Endothelial cell of umbilical vein (primary cell): ENCODE results near the gene ANHX. TPM values are rescaled to one million over a fixed set of nuclear protein-coding genes. Genes with fewer than 3 reads are reported as not detected.

Source experiments
- BruUV-seq: library from RNA; stranded (reverse); fragments of 400-500 nt; replicated peaks from 2 replicates; lab custom pipeline; 2021; lab: Mats Ljungman, UMichigan
- CTCF ChIA-PET: fragments of 300-600, 350-600 bp; sonication (Branson Sonifier 250); formaldehyde crosslinking; loops from one replicate; lab custom pipeline; 2021; ENCODE audit warnings: antibody characterized with exemption, inconsistent platforms; lab: Charles Lee
- POLR2A ChIA-PET: fragments of 300-600, 350-600 bp; sonication (Branson Sonifier 250); formaldehyde crosslinking; loops from one replicate; lab custom pipeline; 2021; ENCODE audit warnings: antibody characterized with exemption, inconsistent platforms; lab: Charles Lee
- DNase-seq: peaks from one replicate; pipeline ENCODE4 v3.0.0-alpha.2; 2011; ENCODE audit warnings: low read depth, low spot score
- FAIRE-seq: peaks from 2 replicates; lab custom pipeline; 2011; peaks lifted over from hg19 to GRCh38; lab: Jason Lieb, UNC
- H2AFZ ChIP-seq: 2 replicates; pipeline ENCODE4 v1.6.0; 2012; ENCODE audit warnings: low read depth, low read length, control low read depth, inconsistent platforms
- H3K27ac ChIP-seq: 2 replicates; pipeline ENCODE4 v1.5.1; 2011; ENCODE audit warnings: low read depth, mild to moderate bottlenecking, control low read depth, low read length, moderate library complexity; ENCODE audit not compliant: insufficient read depth
- H3K27me3 ChIP-seq, 2 experiments: 2 replicates each; pipeline versions ENCODE4 v1.6.0 to v1.6.1; 2011; ENCODE audit warnings: low read length in 2 of 2, mixed read lengths in 1 of 2; ENCODE audit not compliant: control insufficient read depth in 2 of 2, insufficient read depth in 2 of 2
- H3K36me3 ChIP-seq, 2 experiments: 2 replicates in 1 of 2; 3 replicates in 1 of 2; pipeline ENCODE4 v1.5.1; 2011; ENCODE audit warnings: low read length in 2 of 2, mild to moderate bottlenecking in 1 of 2, moderate library complexity in 1 of 2; ENCODE audit not compliant: control insufficient read depth in 2 of 2, insufficient read depth in 2 of 2; ENCODE audit errors: extremely low read depth in 1 of 2
- H3K4me1 ChIP-seq: 3 replicates; pipeline ENCODE4 v1.5.1; 2011; ENCODE audit warnings: mild to moderate bottlenecking, low read length; ENCODE audit not compliant: control insufficient read depth, insufficient read depth; ENCODE audit errors: extremely low read depth
- H3K4me2 ChIP-seq: 2 replicates; pipeline ENCODE4 v1.6.1; 2011; ENCODE audit warnings: low read length, control low read depth, mixed read lengths; ENCODE audit not compliant: insufficient read depth
- H3K4me3 ChIP-seq, 3 experiments: fragments of 200-600 bp in 1 of 3; sonication (generic), shearing (Covaris generic) in 1 of 3; replicated peaks in 1 of 3; 2 replicates each; pipeline ENCODE4 v1.5.1; 2011 to 2016; ENCODE audit warnings: control low read depth in 3 of 3, low read length in 3 of 3, mild to moderate bottlenecking in 2 of 3, inconsistent platforms in 1 of 3, low read depth in 1 of 3, moderate library complexity in 1 of 3; ENCODE audit not compliant: insufficient read depth in 1 of 3
- H3K79me2 ChIP-seq: 2 replicates; pipeline ENCODE4 v1.6.0; 2012; ENCODE audit warnings: low read length, inconsistent platforms; ENCODE audit not compliant: control insufficient read depth, insufficient read depth
- H3K9ac ChIP-seq: replicated peaks from 2 replicates; pipeline ENCODE3; 2011; ENCODE audit warnings: low read length, control low read depth; ENCODE audit not compliant: insufficient read depth; ENCODE audit errors: extremely low read depth
- H3K9me1 ChIP-seq: replicated peaks from 3 replicates; pipeline ENCODE4 v1.6.0; 2011; ENCODE audit warnings: mild to moderate bottlenecking, low read length; ENCODE audit not compliant: control insufficient read depth, insufficient read depth; ENCODE audit errors: extremely low read depth
- H3K9me3 ChIP-seq: replicated peaks from 2 replicates; pipeline ENCODE4 v1.5.1; 2012; ENCODE audit warnings: low read length, inconsistent platforms; ENCODE audit not compliant: control insufficient read depth, insufficient read depth
- H4K20me1 ChIP-seq: replicated peaks from 2 replicates; pipeline ENCODE3; 2011; ENCODE audit warnings: mild to moderate bottlenecking, low read length; ENCODE audit not compliant: control insufficient read depth, insufficient read depth; ENCODE audit errors: extremely low read depth
- EZH2 ChIP-seq: IDR thresholded peaks from 2 replicates; pipeline ENCODE4 v1.6.1; 2012; ENCODE audit warnings: borderline replicate concordance, low read depth, mild to moderate bottlenecking, moderate library complexity, low read length, inconsistent platforms; ENCODE audit not compliant: severe bottlenecking
- FOS ChIP-seq: IDR thresholded peaks from 2 replicates; pipeline ENCODE4 v1.6.1; 2011; ENCODE audit warnings: mild to moderate bottlenecking, low read length, moderate library complexity, borderline replicate concordance; ENCODE audit not compliant: insufficient read depth
- JUN ChIP-seq: IDR thresholded peaks from 2 replicates; pipeline ENCODE4 v1.6.1; 2011; ENCODE audit warnings: borderline replicate concordance, low read depth; ENCODE audit not compliant: insufficient read length, insufficient read depth
- MYC ChIP-seq: IDR thresholded peaks from one replicate; pipeline ENCODE4 v1.6.1; 2011; ENCODE audit warnings: mild to moderate bottlenecking, low read depth, low read length
- POLR2A ChIP-seq: IDR thresholded peaks from 2 replicates; pipeline ENCODE4 v1.6.1; 2012; ENCODE audit warnings: low read depth, mild to moderate bottlenecking, control low read depth, low read length
- POLR2AphosphoS5 ChIP-seq: IDR thresholded peaks from 2 replicates; pipeline ENCODE4 v1.6.1; 2012; ENCODE audit warnings: low read depth, mild to moderate bottlenecking, control low read depth, low read length, moderate library complexity; ENCODE audit not compliant: insufficient read depth
- dilution Hi-C: fragments of 300-500 bp; cut with MboI; formaldehyde crosslinking; loops from one replicate; pipeline ENCODE4 v1.15.0; 2019; ENCODE audit warnings: low sequenced_read_pairs; ENCODE audit not compliant: extremely low pct_ligation_motif_present
- intact Hi-C: fragments of 100-400 bp; cut with micrococcal nuclease; formaldehyde crosslinking; loops from one replicate; pipeline ENCODE4 v1.10.0; 2022
- polyA plus RNA-seq, 4 experiments: library from polyadenylated mRNA; depleted of rRNA in 3 of 4; stranded (reverse) in 3 of 4; unstranded in 1 of 4; fragments of >200 nt; gene quantifications; 2 replicates each; pipeline versions ENCODE4 v1.2.1 to v1.2.3, GENCODE V29; 2011 to 2012; ENCODE audit warnings: missing spikeins in 1 of 4
- total RNA-seq: library from RNA; stranded (reverse); gene quantifications from 2 replicates; pipeline ENCODE4 v1.2.3, GENCODE V29; 2021
- TF ChIP-seq, protein P1 (sequence below), 2 donors: IDR thresholded peaks; 1 replicate in 1 of 2; 2 replicates in 1 of 2; pipeline ENCODE4 v1.5.1; 2011; ENCODE audit warnings: low read length in 2 of 2, mild to moderate bottlenecking in 2 of 2, moderate library complexity in 2 of 2, control low read depth in 1 of 2, inconsistent platforms in 1 of 2, low read depth in 1 of 2; ENCODE audit not compliant: insufficient read depth in 1 of 2; ENCODE audit errors: extremely low read depth in 1 of 2
- TF ChIP-seq, protein P2 (sequence below): IDR thresholded peaks from 2 replicates; pipeline ENCODE4 v1.6.1; 2011; ENCODE audit not compliant: insufficient read depth, insufficient read length

The ANHX gene
- total and polyA plus RNA-seq, 2 donors (not counting 3 experiments of a cell fraction or from before 2014, with no cell fraction given): not detected

DNA sequence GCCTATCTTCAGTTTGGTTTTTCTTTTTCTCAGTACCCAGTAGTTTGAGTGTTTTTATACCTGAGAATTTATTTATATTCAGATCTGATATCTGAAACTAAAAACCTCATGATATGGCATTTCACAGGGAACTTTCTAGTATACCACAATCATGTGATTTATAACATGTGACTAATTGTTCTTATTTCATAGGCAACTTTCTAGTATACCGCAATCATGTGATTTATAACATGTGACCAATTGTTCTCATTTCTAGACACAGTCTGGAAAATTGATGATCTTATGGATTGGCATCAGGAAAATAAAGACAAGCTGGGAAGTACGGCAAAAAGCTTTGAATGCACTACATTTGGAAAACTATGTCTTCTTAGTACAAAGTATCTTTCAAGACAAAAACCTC is 33.8 kb downstream of the ANHX start:
- TF ChIP-seq, protein P1, sequence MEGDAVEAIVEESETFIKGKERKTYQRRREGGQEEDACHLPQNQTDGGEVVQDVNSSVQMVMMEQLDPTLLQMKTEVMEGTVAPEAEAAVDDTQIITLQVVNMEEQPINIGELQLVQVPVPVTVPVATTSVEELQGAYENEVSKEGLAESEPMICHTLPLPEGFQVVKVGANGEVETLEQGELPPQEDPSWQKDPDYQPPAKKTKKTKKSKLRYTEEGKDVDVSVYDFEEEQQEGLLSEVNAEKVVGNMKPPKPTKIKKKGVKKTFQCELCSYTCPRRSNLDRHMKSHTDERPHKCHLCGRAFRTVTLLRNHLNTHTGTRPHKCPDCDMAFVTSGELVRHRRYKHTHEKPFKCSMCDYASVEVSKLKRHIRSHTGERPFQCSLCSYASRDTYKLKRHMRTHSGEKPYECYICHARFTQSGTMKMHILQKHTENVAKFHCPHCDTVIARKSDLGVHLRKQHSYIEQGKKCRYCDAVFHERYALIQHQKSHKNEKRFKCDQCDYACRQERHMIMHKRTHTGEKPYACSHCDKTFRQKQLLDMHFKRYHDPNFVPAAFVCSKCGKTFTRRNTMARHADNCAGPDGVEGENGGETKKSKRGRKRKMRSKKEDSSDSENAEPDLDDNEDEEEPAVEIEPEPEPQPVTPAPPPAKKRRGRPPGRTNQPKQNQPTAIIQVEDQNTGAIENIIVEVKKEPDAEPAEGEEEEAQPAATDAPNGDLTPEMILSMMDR (IDR thresholded peaks at IDR 0.05; ENCODE audit: extremely low read depth in 1 of 2, insufficient read depth in 1 of 2, low read depth in 1 of 2, low read length in 2 of 2): no peak
- TF ChIP-seq FOS: no peak
- TF ChIP-seq MYC: no peak
- TF ChIP-seq POLR2A: no peak
- no peak for TF ChIP-seq EZH2
- TF ChIP-seq, protein P2, sequence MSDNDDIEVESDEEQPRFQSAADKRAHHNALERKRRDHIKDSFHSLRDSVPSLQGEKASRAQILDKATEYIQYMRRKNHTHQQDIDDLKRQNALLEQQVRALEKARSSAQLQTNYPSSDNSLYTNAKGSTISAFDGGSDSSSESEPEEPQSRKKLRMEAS: no peak
- no peak for TF ChIP-seq POLR2AphosphoS5
- no peak for TF ChIP-seq JUN
- no peak overlapping the region for H3K9ac ChIP-seq
- H3K4me1 ChIP-seq: no peaks in the 10 kb centered on the region
- no peak overlapping the region for H2AFZ ChIP-seq
- no peak overlapping the region for H3K27ac ChIP-seq
- H3K36me3 ChIP-seq: peaks cover 12 to 14% of the 10 kb centered on the region in 2 experiments
- H3K27me3 ChIP-seq: no peaks in the 10 kb centered on the region
- intact Hi-C loops: no loop called here
- H3K4me2 ChIP-seq: no peak overlapping the region
- H3K9me1 ChIP-seq: no peaks in the 10 kb centered on the region
- no peak overlapping the region for H3K4me3 ChIP-seq
- H3K79me2 ChIP-seq: no peaks in the 10 kb centered on the region
- FAIRE-seq (no peak), DNase-seq (no peak)
- dilution Hi-C loops: no loop called here
- H4K20me1 ChIP-seq: no peaks in the 10 kb centered on the region
- ChIA-PET CTCF (no interaction called here), POLR2A (no interaction called here)
- BruUV-seq: no TSS peak
- peaks cover 39% of the 10 kb centered on the region for H3K9me3 ChIP-seq
